GM23338 (cell line): ENCODE data around the gene BANP. TPM values are rescaled to one million over a fixed set of nuclear protein-coding genes. Genes with fewer than 3 reads are reported as not detected.
"Not testable (repeated sequence)": the region's sequence is repeated elsewhere in the genome, so short reads cannot be mapped to it uniquely, and the experiment has no call there.

ENCODE experiments used
- ATAC-seq: fragments of 200-7000 bp; cut with Tn5 transposase; 3 replicates; pipeline ENCODE4 v1.9.1; 2020
- DNase-seq: peaks from one replicate; pipeline ENCODE4 v3.0.0-alpha.2; 2015; ENCODE audit warnings: low spot score
- H2AFZ ChIP-seq: fragments of 200-600 bp; sonication (generic); 2 replicates; pipeline ENCODE4 v1.8.0; 2016; ENCODE audit warnings: antibody characterized with exemption, mild to moderate bottlenecking, moderate library complexity
- H3F3A ChIP-seq: fragments of 200-600 bp; sonication (generic); replicated peaks from 2 replicates; pipeline ENCODE4 v1.8.0; 2017; ENCODE audit warnings: antibody characterized with exemption, mixed run types, low read depth
- H3K27ac ChIP-seq: fragments of 200-600 bp; sonication (generic); 2 replicates; pipeline ENCODE4 v1.6.1; 2016; ENCODE audit warnings: low read depth
- H3K27me3 ChIP-seq: fragments of 200-600 bp; sonication (generic); 2 replicates; pipeline ENCODE4 v1.8.0; 2016; ENCODE audit warnings: mild to moderate bottlenecking, mixed run types, moderate library complexity; ENCODE audit not compliant: insufficient read depth
- H3K36me3 ChIP-seq: fragments of 200-600 bp; sonication (generic); 2 replicates; pipeline ENCODE4 v1.8.0; 2016; ENCODE audit warnings: mild to moderate bottlenecking; ENCODE audit not compliant: insufficient read depth
- H3K4me1 ChIP-seq: fragments of 200-600 bp; sonication (generic); 2 replicates; pipeline ENCODE4 v1.8.0; 2016; ENCODE audit warnings: mild to moderate bottlenecking, moderate library complexity; ENCODE audit not compliant: insufficient read depth
- H3K4me2 ChIP-seq: fragments of 200-600 bp; sonication (generic); 2 replicates; pipeline ENCODE4 v1.7.1; 2017; ENCODE audit warnings: mixed run types
- H3K4me3 ChIP-seq: fragments of 200-600 bp; sonication (generic); 2 replicates; pipeline ENCODE4 v1.6.1; 2016; ENCODE audit warnings: mixed run types
- H3K79me2 ChIP-seq: fragments of 200-600 bp; sonication (generic); replicated peaks from 2 replicates; pipeline ENCODE4 v1.8.0; 2017; ENCODE audit warnings: mild to moderate bottlenecking; ENCODE audit not compliant: insufficient read depth
- H3K9me2 ChIP-seq: fragments of 200-600 bp; sonication (generic); 2 replicates; pipeline ENCODE4 v1.8.0; 2017; ENCODE audit not compliant: insufficient read depth
- H4K20me1 ChIP-seq: fragments of 200-600 bp; sonication (generic); replicated peaks from 2 replicates; pipeline ENCODE4 v1.8.0; 2017; ENCODE audit warnings: mild to moderate bottlenecking; ENCODE audit not compliant: insufficient read depth
- H3K27ac Mint-ChIP-seq: 2 replicates; pipeline ENCODE4 v1.8.0; 2020; ENCODE audit warnings: inconsistent platforms, mild to moderate bottlenecking, moderate library complexity, mixed read lengths
- H3K27me3 Mint-ChIP-seq: 3 replicates; pipeline ENCODE4 v1.8.0; 2022; ENCODE audit warnings: low read depth, mild to moderate bottlenecking, moderate library complexity, mixed read lengths, inconsistent platforms; ENCODE audit not compliant: insufficient read depth, poor library complexity
- H3K36me3 Mint-ChIP-seq: 3 replicates; pipeline ENCODE4 v1.8.0; 2021; ENCODE audit warnings: low read depth, mild to moderate bottlenecking, inconsistent platforms, moderate library complexity, mixed read lengths
- H3K4me1 Mint-ChIP-seq: 3 replicates; pipeline ENCODE4 v1.8.0; 2020; ENCODE audit warnings: mild to moderate bottlenecking, inconsistent platforms, mixed read lengths
- H3K4me3 Mint-ChIP-seq: 3 replicates; pipeline ENCODE4 v1.8.0; 2021; ENCODE audit warnings: moderate library complexity, mild to moderate bottlenecking, inconsistent platforms, mixed read lengths
- H3K9me3 Mint-ChIP-seq: 3 replicates; pipeline ENCODE4 v1.8.0; 2020; ENCODE audit warnings: moderate library complexity, mild to moderate bottlenecking, inconsistent platforms, mixed read lengths
- CREB1 ChIP-seq: fragments of 250-450 bp; sonication (Bioruptor Pico); IDR thresholded peaks from 2 replicates; pipeline ENCODE4 v1.5.0; 2020; ENCODE audit warnings: low read depth, mild to moderate bottlenecking, moderate library complexity
- EZH2 ChIP-seq: fragments of 200-600 bp; sonication (generic); IDR thresholded peaks from one replicate; pipeline ENCODE4 v1.8.0; 2017; ENCODE audit warnings: antibody characterized with exemption, mild to moderate bottlenecking, low read depth; ENCODE audit not compliant: unreplicated experiment
- EZH2phosphoT487 ChIP-seq: fragments of 200-600 bp; sonication (generic); IDR thresholded peaks from one replicate; pipeline ENCODE4 v1.8.1; 2018; ENCODE audit warnings: antibody characterized with exemption; ENCODE audit not compliant: unreplicated experiment
- JUNB ChIP-seq: IDR thresholded peaks from one replicate; pipeline ENCODE4 v1.6.1; 2016; ENCODE audit warnings: antibody characterized with exemption; ENCODE audit not compliant: unreplicated experiment
- POLR2AphosphoS5 ChIP-seq: IDR thresholded peaks from 2 replicates; pipeline ENCODE4 v1.6.1; 2016; ENCODE audit warnings: antibody characterized with exemption, low read depth
- STAT1 ChIP-seq: IDR thresholded peaks from one replicate; pipeline ENCODE4 v1.6.1; 2016; ENCODE audit warnings: antibody characterized with exemption; ENCODE audit not compliant: unreplicated experiment
- ZNF114 ChIP-seq: fragments of 250-450 bp; sonication (Bioruptor Pico); IDR thresholded peaks from 2 replicates; pipeline ENCODE4 v1.5.0; 2020; ENCODE audit warnings: mild to moderate bottlenecking, moderate library complexity
- polyA plus RNA-seq: library from polyadenylated mRNA; unstranded; fragments of >200 nt; fragmentation: Nextera tagmentation; extraction: Ambion mirVana; gene quantifications from 2 replicates; pipeline ENCODE4 v1.2.1, GENCODE V29; 2016
- total RNA-seq: library from RNA; depleted of rRNA; stranded (reverse); fragments of >200 nt; shearing (Covaris generic); gene quantifications from 2 replicates; pipeline ENCODE4 v1.2.3, GENCODE V29; 2014
- TF ChIP-seq, protein P1 (sequence below): fragments of 250-450 bp; sonication (Bioruptor Pico); IDR thresholded peaks from 2 replicates; pipeline ENCODE4 v1.5.0; 2020; ENCODE audit warnings: mild to moderate bottlenecking, moderate library complexity
- TF ChIP-seq, protein P2 (sequence below): IDR thresholded peaks from 2 replicates; pipeline ENCODE4 v1.6.1; 2016; ENCODE audit warnings: antibody characterized with exemption
- TF ChIP-seq, protein P3 (sequence below): IDR thresholded peaks from one replicate; pipeline ENCODE4 v1.6.1; 2018; ENCODE audit warnings: antibody characterized with exemption; ENCODE audit not compliant: unreplicated experiment

Gene BANP
- total and polyA plus RNA-seq, 2 experiments from 2014 or later, result 22.3 to 48.0 TPM

DNA sequence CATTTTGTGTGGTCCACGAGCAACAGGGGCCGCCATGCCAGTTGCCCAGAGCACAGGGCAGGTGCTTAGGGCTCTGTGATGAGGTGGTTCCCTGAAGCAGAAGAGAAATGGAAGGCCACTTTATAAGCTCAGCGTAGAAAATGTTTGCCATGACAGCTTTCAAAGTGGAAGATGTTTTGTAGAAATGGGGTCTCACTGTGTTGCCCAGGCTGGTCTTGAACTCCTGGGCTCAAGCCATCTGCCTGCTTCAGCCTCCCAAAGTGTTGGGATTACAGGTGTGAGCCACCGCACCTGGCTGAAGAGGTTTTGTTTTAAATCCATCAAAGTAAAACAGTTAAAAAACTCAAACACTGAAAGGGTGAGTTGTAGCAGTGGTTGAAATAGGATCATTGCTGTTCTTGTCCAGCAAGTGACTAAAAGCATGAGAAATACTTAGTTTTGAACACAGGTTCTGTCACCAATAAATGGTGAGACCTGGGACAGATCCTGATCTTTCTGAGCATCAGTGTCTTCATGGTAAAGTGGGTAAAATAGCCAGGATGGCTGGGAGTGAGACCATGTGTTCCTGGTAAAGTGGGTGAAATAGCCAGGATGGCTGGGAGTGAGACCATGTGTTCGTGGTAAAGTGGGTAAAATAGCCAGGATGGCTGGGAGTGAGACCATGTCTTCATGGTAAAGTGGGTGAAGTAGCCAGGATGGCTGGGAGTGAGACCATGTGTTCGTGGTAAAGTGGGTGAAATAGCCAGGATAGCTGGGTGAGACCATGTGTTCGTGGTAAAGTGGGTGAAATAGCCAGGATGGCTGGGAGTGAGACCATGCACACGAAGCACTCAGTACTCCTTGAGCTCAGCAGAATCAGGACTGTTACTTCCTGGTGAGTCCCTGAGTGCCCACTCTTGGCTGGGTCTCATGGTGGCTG is 46.0 kb downstream of the BANP start:
- Histone ChIP-seq H4K20me1 (no peaks in the 10 kb centered on the region), H3K79me2 (peaks cover 34% of the 10 kb centered on the region), H2AFZ (no peak overlapping the region), H3K27ac (0 out of 2 replicates have a peak overlapping the region, but pooled peaks have one; percentile 55), H3K4me1 (no peaks in the 10 kb centered on the region), H3K4me3 (no peak overlapping the region), H3K9me2 (no peaks in the 10 kb centered on the region), H3K36me3 (no peaks in the 10 kb centered on the region), H3K27me3 (no peaks in the 10 kb centered on the region), H3F3A (peaks cover 4% of the 10 kb centered on the region; the same call in 1 of the 2 replicates), H3K4me2 (no peak overlapping the region)
- ATAC-seq (no peak), DNase-seq (no peak)
- Mint-ChIP-seq H3K4me3 (no peak overlapping the region; the same call in 2 of the 3 replicates), H3K27ac (no peak overlapping the region), H3K27me3 (no peaks in the 10 kb centered on the region), H3K4me1 (no peaks in the 10 kb centered on the region), H3K36me3 (peaks cover 16% of the 10 kb centered on the region), H3K9me3 (no peaks in the 10 kb centered on the region; the same call in 2 of the 3 replicates)
- TF ChIP-seq JUNB (no peak), EZH2 (no peak), POLR2AphosphoS5 (no peak), EZH2phosphoT487 (no peak), CREB1 (CRISPR knock-in tag) (no peak), ZNF114 (CRISPR knock-in tag) (no peak), STAT1 (no peak)
- TF ChIP-seq, protein P1, sequence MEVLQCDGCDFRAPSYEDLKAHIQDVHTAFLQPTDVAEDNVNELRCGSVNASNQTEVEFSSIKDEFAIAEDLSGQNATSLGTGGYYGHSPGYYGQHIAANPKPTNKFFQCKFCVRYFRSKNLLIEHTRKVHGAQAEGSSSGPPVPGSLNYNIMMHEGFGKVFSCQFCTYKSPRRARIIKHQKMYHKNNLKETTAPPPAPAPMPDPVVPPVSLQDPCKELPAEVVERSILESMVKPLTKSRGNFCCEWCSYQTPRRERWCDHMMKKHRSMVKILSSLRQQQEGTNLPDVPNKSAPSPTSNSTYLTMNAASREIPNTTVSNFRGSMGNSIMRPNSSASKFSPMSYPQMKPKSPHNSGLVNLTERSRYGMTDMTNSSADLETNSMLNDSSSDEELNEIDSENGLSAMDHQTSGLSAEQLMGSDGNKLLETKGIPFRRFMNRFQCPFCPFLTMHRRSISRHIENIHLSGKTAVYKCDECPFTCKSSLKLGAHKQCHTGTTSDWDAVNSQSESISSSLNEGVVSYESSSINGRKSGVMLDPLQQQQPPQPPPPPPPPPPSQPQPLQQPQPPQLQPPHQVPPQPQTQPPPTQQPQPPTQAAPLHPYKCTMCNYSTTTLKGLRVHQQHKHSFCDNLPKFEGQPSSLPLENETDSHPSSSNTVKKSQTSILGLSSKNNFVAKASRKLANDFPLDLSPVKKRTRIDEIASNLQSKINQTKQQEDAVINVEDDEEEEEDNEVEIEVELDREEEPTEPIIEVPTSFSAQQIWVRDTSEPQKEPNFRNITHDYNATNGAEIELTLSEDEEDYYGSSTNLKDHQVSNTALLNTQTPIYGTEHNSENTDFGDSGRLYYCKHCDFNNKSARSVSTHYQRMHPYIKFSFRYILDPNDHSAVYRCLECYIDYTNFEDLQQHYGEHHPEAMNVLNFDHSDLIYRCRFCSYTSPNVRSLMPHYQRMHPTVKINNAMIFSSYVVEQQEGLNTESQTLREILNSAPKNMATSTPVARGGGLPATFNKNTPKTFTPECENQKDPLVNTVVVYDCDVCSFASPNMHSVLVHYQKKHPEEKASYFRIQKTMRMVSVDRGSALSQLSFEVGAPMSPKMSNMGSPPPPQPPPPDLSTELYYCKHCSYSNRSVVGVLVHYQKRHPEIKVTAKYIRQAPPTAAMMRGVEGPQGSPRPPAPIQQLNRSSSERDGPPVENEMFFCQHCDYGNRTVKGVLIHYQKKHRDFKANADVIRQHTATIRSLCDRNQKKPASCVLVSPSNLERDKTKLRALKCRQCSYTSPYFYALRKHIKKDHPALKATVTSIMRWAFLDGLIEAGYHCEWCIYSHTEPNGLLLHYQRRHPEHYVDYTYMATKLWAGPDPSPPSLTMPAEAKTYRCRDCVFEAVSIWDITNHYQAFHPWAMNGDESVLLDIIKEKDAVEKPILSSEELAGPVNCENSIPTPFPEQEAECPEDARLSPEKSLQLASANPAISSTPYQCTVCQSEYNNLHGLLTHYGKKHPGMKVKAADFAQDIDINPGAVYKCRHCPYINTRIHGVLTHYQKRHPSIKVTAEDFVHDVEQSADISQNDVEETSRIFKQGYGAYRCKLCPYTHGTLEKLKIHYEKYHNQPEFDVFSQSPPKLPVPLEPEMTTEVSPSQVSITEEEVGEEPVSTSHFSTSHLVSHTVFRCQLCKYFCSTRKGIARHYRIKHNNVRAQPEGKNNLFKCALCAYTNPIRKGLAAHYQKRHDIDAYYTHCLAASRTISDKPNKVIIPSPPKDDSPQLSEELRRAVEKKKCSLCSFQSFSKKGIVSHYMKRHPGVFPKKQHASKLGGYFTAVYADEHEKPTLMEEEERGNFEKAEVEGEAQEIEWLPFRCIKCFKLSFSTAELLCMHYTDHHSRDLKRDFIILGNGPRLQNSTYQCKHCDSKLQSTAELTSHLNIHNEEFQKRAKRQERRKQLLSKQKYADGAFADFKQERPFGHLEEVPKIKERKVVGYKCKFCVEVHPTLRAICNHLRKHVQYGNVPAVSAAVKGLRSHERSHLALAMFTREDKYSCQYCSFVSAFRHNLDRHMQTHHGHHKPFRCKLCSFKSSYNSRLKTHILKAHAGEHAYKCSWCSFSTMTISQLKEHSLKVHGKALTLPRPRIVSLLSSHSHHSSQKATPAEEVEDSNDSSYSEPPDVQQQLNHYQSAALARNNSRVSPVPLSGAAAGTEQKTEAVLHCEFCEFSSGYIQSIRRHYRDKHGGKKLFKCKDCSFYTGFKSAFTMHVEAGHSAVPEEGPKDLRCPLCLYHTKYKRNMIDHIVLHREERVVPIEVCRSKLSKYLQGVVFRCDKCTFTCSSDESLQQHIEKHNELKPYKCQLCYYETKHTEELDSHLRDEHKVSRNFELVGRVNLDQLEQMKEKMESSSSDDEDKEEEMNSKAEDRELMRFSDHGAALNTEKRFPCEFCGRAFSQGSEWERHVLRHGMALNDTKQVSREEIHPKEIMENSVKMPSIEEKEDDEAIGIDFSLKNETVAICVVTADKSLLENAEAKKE, result no peak
- TF ChIP-seq, protein P2, sequence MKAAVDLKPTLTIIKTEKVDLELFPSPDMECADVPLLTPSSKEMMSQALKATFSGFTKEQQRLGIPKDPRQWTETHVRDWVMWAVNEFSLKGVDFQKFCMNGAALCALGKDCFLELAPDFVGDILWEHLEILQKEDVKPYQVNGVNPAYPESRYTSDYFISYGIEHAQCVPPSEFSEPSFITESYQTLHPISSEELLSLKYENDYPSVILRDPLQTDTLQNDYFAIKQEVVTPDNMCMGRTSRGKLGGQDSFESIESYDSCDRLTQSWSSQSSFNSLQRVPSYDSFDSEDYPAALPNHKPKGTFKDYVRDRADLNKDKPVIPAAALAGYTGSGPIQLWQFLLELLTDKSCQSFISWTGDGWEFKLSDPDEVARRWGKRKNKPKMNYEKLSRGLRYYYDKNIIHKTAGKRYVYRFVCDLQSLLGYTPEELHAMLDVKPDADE, result no peak
- TF ChIP-seq, protein P3, sequence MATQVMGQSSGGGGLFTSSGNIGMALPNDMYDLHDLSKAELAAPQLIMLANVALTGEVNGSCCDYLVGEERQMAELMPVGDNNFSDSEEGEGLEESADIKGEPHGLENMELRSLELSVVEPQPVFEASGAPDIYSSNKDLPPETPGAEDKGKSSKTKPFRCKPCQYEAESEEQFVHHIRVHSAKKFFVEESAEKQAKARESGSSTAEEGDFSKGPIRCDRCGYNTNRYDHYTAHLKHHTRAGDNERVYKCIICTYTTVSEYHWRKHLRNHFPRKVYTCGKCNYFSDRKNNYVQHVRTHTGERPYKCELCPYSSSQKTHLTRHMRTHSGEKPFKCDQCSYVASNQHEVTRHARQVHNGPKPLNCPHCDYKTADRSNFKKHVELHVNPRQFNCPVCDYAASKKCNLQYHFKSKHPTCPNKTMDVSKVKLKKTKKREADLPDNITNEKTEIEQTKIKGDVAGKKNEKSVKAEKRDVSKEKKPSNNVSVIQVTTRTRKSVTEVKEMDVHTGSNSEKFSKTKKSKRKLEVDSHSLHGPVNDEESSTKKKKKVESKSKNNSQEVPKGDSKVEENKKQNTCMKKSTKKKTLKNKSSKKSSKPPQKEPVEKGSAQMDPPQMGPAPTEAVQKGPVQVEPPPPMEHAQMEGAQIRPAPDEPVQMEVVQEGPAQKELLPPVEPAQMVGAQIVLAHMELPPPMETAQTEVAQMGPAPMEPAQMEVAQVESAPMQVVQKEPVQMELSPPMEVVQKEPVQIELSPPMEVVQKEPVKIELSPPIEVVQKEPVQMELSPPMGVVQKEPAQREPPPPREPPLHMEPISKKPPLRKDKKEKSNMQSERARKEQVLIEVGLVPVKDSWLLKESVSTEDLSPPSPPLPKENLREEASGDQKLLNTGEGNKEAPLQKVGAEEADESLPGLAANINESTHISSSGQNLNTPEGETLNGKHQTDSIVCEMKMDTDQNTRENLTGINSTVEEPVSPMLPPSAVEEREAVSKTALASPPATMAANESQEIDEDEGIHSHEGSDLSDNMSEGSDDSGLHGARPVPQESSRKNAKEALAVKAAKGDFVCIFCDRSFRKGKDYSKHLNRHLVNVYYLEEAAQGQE, result no peak

DNA sequence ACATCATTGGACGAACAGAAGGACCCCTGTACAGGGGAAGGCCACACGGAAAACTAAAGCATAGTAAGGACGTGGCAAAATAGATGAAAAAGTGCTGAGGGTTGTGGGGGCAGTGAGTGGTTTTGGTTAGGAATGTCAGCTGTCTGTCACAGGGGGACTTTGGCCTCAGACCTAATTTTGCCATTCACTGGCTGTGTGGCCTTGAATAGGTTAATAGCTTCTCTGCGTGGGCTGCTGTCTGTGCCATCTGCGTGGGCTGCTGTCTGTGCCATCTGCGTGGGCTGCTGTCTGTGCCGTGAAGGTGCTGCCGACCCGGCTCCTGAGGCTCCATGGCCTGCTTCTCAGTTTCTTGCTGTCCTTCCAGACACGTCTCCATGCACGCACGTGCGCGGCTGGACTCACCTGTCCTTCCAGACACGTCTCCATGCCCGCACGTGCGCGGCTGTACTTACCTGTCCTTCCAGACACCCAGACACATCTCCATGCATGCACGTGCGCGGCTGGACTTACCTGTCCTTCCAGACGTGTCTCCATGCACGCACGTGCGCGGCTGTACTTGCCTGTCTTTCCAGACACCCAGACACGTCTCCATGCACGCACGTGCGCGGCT is 47.1 kb downstream of the BANP start:
- not testable (repeated sequence) for H3K27ac Mint-ChIP-seq, H3K27me3 Mint-ChIP-seq, H3K4me3 Mint-ChIP-seq

More for the DNA sequence above, 47.1 kb downstream of the BANP start:
- DNase-seq, H3K4me2 ChIP-seq, ATAC-seq, H3K4me1 Mint-ChIP-seq, H3K4me1 ChIP-seq, H3F3A ChIP-seq, H3K27me3 ChIP-seq, H3K4me3 ChIP-seq, H3K9me2 ChIP-seq, H4K20me1 ChIP-seq, H3K36me3 ChIP-seq, H2AFZ ChIP-seq, H3K9me3 Mint-ChIP-seq: not testable (repeated sequence)
- peaks cover 37% of the 10 kb centered on the region for H3K79me2 ChIP-seq
- H3K27ac ChIP-seq, result peak overlapping the region; percentile 55; the same call in 1 of the 2 replicates
- peaks cover 16% of the 10 kb centered on the region for H3K36me3 Mint-ChIP-seq
